GM21529 (cell line): ENCODE data around the gene SIN3B.
"Not testable (repeated sequence)": the region's sequence is repeated elsewhere in the genome, so short reads cannot be mapped to it uniquely, and the experiment has no call there.

Source experiments
- ATAC-seq: cut with Tn5 transposase; IDR thresholded peaks from one replicate; pipeline ENCODE4 v1.9.1; 2021; ENCODE audit not compliant: unreplicated experiment

The SIN3B gene

GRCh38 chr19:16868423-16869130 lies 39.4 kb downstream of the SIN3B start:
- no peak for ATAC-seq

- ATAC-seq = no peak
These were observed 40.3 kb downstream of the SIN3B start for GRCh38 chr19:16869331-16869972.

- no peak for ATAC-seq
These were observed 42.7 kb downstream of the SIN3B start for GRCh38 chr19:16871871-16872270.

GRCh38 chr19:16872728-16873127 lies 43.5 kb downstream of the SIN3B start:
- no peak for ATAC-seq

- no peak for ATAC-seq
These were observed 44.4 kb downstream of the SIN3B start for GRCh38 chr19:16873594-16873993.

- ATAC-seq = no peak
These were observed 45.2 kb downstream of the SIN3B start for GRCh38 chr19:16874250-16874977.

- not testable (repeated sequence) for ATAC-seq
These were observed 45.7 kb downstream of the SIN3B start for GRCh38 chr19:16874978-16875299.

GRCh38 chr19:16875584-16876555 lies 46.7 kb downstream of the SIN3B start:
- no peak for ATAC-seq

GRCh38 chr19:16876904-16877361 lies 47.7 kb downstream of the SIN3B start:
- no peak for ATAC-seq

- no peak for ATAC-seq
These were observed 48.4 kb downstream of the SIN3B start for GRCh38 chr19:16877581-16877980.

GRCh38 chr19:16878181-16878965 lies 49.2 kb downstream of the SIN3B start:
- no peak for ATAC-seq

- no peak for ATAC-seq
These were observed 51.8 kb downstream of the SIN3B start for GRCh38 chr19:16880884-16881554.

GRCh38 chr19:16882146-16882545 lies 52.9 kb downstream of the SIN3B start:
- ATAC-seq = no peak

GRCh38 chr19:16883522-16883921 lies 54.3 kb downstream of the SIN3B start:
- ATAC-seq = no peak

GRCh38 chr19:16885166-16885565 lies 56.0 kb downstream of the SIN3B start:
- no peak for ATAC-seq

- no peak for ATAC-seq
These were observed 57.2 kb downstream of the SIN3B start for GRCh38 chr19:16886305-16886880.

- ATAC-seq = no peak
These were observed 58.4 kb downstream of the SIN3B start for GRCh38 chr19:16887353-16888265.
